HL-60/S4 (cell line): ENCODE data around the gene CMTM7.

ENCODE experiments used
- in situ Hi-C: fragments of 300-500 bp; cut with MboI; formaldehyde crosslinking; loops from 2 replicates; pipeline ENCODE4 v1.14.3; 2022; ENCODE audit warnings: low sequenced_read_pairs

The CMTM7 gene

GRCh38 chr3:32455609-32456428 lies 64.2 kb downstream of the CMTM7 start:
- in situ Hi-C loops: loop anchor here (25.0 kb wide), 1 partner anchor 269 kb away; no protein-coding TSS in a partner anchor

- in situ Hi-C loops: loop anchor here (25.0 kb wide), 1 partner anchor 269 kb away; no protein-coding TSS in a partner anchor
Measured at GRCh38 chr3:32456429-32457130, 64.9 kb downstream of the CMTM7 start.

- in situ Hi-C loops: loop anchor here (25.0 kb wide), 1 partner anchor 271 kb away; no protein-coding TSS in a partner anchor
Measured at GRCh38 chr3:32457971-32458471, 66.4 kb downstream of the CMTM7 start.

GRCh38 chr3:32459450-32459849 lies 67.8 kb downstream of the CMTM7 start:
- in situ Hi-C loops: loop anchor here (25.0 kb wide), 1 partner anchor 272 kb away; no protein-coding TSS in a partner anchor

GRCh38 chr3:32460031-32460749 lies 68.5 kb downstream of the CMTM7 start:
- in situ Hi-C loops: loop anchor here (25.0 kb wide), 1 partner anchor 273 kb away; no protein-coding TSS in a partner anchor

GRCh38 chr3:32460817-32461496 lies 69.3 kb downstream of the CMTM7 start:
- in situ Hi-C loops: loop anchor here (25.0 kb wide), 1 partner anchor 274 kb away; no protein-coding TSS in a partner anchor

GRCh38 chr3:32462191-32462986 lies 70.7 kb downstream of the CMTM7 start:
- in situ Hi-C loops: loop anchor here (25.0 kb wide), 1 partner anchor 275 kb away; no protein-coding TSS in a partner anchor

GRCh38 chr3:32463415-32463814 lies 71.8 kb downstream of the CMTM7 start:
- in situ Hi-C loops: loop anchor here (25.0 kb wide), 1 partner anchor 276 kb away; no protein-coding TSS in a partner anchor

- in situ Hi-C loops: loop anchor here (25.0 kb wide), 1 partner anchor 277 kb away; no protein-coding TSS in a partner anchor
Measured at GRCh38 chr3:32464726-32465125, 73.1 kb downstream of the CMTM7 start.

- in situ Hi-C loops: loop anchor here (25.0 kb wide), 1 partner anchor 280 kb away; no protein-coding TSS in a partner anchor
Measured at GRCh38 chr3:32466808-32467207, 75.2 kb downstream of the CMTM7 start.

GRCh38 chr3:32467333-32468070 lies 75.8 kb downstream of the CMTM7 start:
- in situ Hi-C loops: loop anchor here (25.0 kb wide), 1 partner anchor 280 kb away; no protein-coding TSS in a partner anchor

GRCh38 chr3:32469151-32469874 lies 77.7 kb downstream of the CMTM7 start:
- in situ Hi-C loops: loop anchor here (25.0 kb wide), 1 partner anchor 282 kb away; no protein-coding TSS in a partner anchor

GRCh38 chr3:32470362-32470761 lies 78.7 kb downstream of the CMTM7 start:
- in situ Hi-C loops: loop anchor here (10.0 to 25.0 kb wide), 2 partner anchors 86 to 283 kb away; no protein-coding TSS in a partner anchor

GRCh38 chr3:32471246-32471645 lies 79.6 kb downstream of the CMTM7 start:
- in situ Hi-C loops: loop anchor here (10.0 to 25.0 kb wide), 2 partner anchors 86 to 284 kb away; no protein-coding TSS in a partner anchor

- in situ Hi-C loops: loop anchor here (10.0 to 25.0 kb wide), 2 partner anchors 87 to 285 kb away; no protein-coding TSS in a partner anchor
Measured at GRCh38 chr3:32472151-32472550, 80.5 kb downstream of the CMTM7 start.

- in situ Hi-C loops: loop anchor here (10.0 to 25.0 kb wide), 2 partner anchors 89 to 287 kb away; no protein-coding TSS in a partner anchor
Measured at GRCh38 chr3:32474201-32474600, 82.5 kb downstream of the CMTM7 start.

GRCh38 chr3:32480604-32481003 lies 89.0 kb downstream of the CMTM7 start:
- in situ Hi-C loops: no loop called here
